Keratinocyte (primary cell): ENCODE measurements around the gene SLC2A4RG.

ENCODE experiments used
- CTCF ChIP-seq, 3 experiments: IDR thresholded peaks in 1 of 3; conservative IDR thresholded peaks in 1 of 3; optimal IDR thresholded peaks in 1 of 3; 2 replicates in 2 of 3; 3 replicates in 1 of 3; pipeline versions ENCODE3 to v1.5.1; 2011; ENCODE audit warnings: low read length in 3 of 3, mild to moderate bottlenecking in 3 of 3, moderate library complexity in 2 of 3, control low read depth in 1 of 3, inconsistent platforms in 1 of 3; ENCODE audit not compliant: insufficient read depth in 2 of 3; ENCODE audit errors: extremely low read depth in 1 of 3
- EZH2 ChIP-seq: IDR thresholded peaks from one replicate; pipeline ENCODE4 v1.6.1; 2012; ENCODE audit warnings: inconsistent platforms, mild to moderate bottlenecking, low read length, moderate library complexity

GRCh38 chr20:63748070-63748933 lies 8.7 kb downstream of the SLC2A4RG start:
- TF ChIP-seq CTCF (optimal IDR thresholded peaks at IDR 0.05 in 1 of 3, IDR thresholded peaks at IDR 0.05 in 1 of 3, conservative IDR thresholded peaks at IDR 0.05 in 1 of 3; ENCODE audit: extremely low read depth in 1 of 3, insufficient read depth in 2 of 3, low read length in 3 of 3) (no peak), EZH2 (no peak)
